Measurements from ENCODE around the gene ZNF428. TPM values are rescaled to one million over a fixed set of nuclear protein-coding genes. Genes with fewer than 3 reads are reported as not detected.

Gene ZNF428
- total and polyA plus RNA-seq, 4 donors = 6.5 to 22.1 (median 14.4) TPM

- no peaks in the 10 kb centered on the region for H3K9me3 ChIP-seq (ENCODE audit: control insufficient read depth in 4 of 4, low read length in 3 of 4)
- H3K4me1 ChIP-seq (ENCODE audit: control insufficient read depth in 4 of 4, insufficient read depth in 4 of 4, low read length in 3 of 4) = no peaks in the 10 kb centered on the region
- H3K27ac ChIP-seq (ENCODE audit: low read depth in 1 of 2, low read length in 2 of 2) = no peak overlapping the region
- H3K36me3 ChIP-seq (ENCODE audit: control insufficient read depth in 4 of 4, insufficient read depth in 3 of 4, low read depth in 1 of 4, low read length in 3 of 4) = no peaks in the 10 kb centered on the region
- TF ChIP-seq HNF4G (IDR thresholded peaks at IDR 0.05) = no peak
- no peak for TF ChIP-seq YY1 (IDR thresholded peaks at IDR 0.05)
- TF ChIP-seq REST (IDR thresholded peaks at IDR 0.05) = no peak
- no peak for TF ChIP-seq ZBTB33 (IDR thresholded peaks at IDR 0.05)
- TF ChIP-seq, protein P1, sequence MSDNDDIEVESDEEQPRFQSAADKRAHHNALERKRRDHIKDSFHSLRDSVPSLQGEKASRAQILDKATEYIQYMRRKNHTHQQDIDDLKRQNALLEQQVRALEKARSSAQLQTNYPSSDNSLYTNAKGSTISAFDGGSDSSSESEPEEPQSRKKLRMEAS (IDR thresholded peaks at IDR 0.05) = no peak
- TF ChIP-seq RAD21 (IDR thresholded peaks at IDR 0.05) = no peak
- TF ChIP-seq, protein P2, sequence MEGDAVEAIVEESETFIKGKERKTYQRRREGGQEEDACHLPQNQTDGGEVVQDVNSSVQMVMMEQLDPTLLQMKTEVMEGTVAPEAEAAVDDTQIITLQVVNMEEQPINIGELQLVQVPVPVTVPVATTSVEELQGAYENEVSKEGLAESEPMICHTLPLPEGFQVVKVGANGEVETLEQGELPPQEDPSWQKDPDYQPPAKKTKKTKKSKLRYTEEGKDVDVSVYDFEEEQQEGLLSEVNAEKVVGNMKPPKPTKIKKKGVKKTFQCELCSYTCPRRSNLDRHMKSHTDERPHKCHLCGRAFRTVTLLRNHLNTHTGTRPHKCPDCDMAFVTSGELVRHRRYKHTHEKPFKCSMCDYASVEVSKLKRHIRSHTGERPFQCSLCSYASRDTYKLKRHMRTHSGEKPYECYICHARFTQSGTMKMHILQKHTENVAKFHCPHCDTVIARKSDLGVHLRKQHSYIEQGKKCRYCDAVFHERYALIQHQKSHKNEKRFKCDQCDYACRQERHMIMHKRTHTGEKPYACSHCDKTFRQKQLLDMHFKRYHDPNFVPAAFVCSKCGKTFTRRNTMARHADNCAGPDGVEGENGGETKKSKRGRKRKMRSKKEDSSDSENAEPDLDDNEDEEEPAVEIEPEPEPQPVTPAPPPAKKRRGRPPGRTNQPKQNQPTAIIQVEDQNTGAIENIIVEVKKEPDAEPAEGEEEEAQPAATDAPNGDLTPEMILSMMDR (IDR thresholded peaks at IDR 0.05; ENCODE audit: low read depth, low read length, missing input control) = no peak
- no peak for TF ChIP-seq FOXA2 (IDR thresholded peaks at IDR 0.05)
- no peak for TF ChIP-seq RXRA (IDR thresholded peaks at IDR 0.05)
- no peak for TF ChIP-seq SP1 (IDR thresholded peaks at IDR 0.05)
- no peak for TF ChIP-seq NR2F2 (IDR thresholded peaks at IDR 0.05)
- no peak for TF ChIP-seq EGR1 (IDR thresholded peaks at IDR 0.05; ENCODE audit: low read depth in 2 of 2)
- TF ChIP-seq FOXA1 (IDR thresholded peaks at IDR 0.05) = no peak
- TF ChIP-seq, protein P3, sequence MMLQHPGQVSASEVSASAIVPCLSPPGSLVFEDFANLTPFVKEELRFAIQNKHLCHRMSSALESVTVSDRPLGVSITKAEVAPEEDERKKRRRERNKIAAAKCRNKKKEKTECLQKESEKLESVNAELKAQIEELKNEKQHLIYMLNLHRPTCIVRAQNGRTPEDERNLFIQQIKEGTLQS (IDR thresholded peaks at IDR 0.05) = no peak
- TF ChIP-seq HNF4A (conservative IDR thresholded peaks at IDR 0.05) = no peak
- TF ChIP-seq JUND (IDR thresholded peaks at IDR 0.05) = no peak
- TF ChIP-seq TAF1 (conservative IDR thresholded peaks at IDR 0.05) = no peak
- TF ChIP-seq GABPA (IDR thresholded peaks at IDR 0.05 in 1 of 2, conservative IDR thresholded peaks at IDR 0.05 in 1 of 2) = no peak
- no peak overlapping the region for H3K9ac ChIP-seq (ENCODE audit: low read depth in 1 of 2, low read length in 2 of 2)
- no peaks in the 10 kb centered on the region for H3K27me3 ChIP-seq (ENCODE audit: control insufficient read depth in 4 of 4, insufficient read depth in 4 of 4, low read length in 3 of 4)
- no peak for DNase-seq (ENCODE audit: low spot score)
- WGBS = 87% methylated on average over 5 of the region's 5 CpGs
- no peak overlapping the region for H3K4me3 ChIP-seq (ENCODE audit: low read depth in 1 of 3, low read length in 3 of 3)
Observed at GRCh38 chr19:43631491-43631890, 12.1 kb upstream of the ZNF428 start.
